Measurements from ENCODE around the gene STARD4.

The STARD4 gene

GRCh38 chr5:111512375-111513130 lies at the start of gene STARD4:
STARD4 (minus strand) TSS chr5:111512535; CDS start chr5:111507433, 5,102 bp downstream.
- DNase-seq = peak; percentile 63 to 98 (median 95)

GRCh38 chr5:111559680-111560079 lies 47.3 kb upstream of the STARD4 start:
- no peak for DNase-seq

GRCh38 chr5:111557686-111558085 lies 45.4 kb upstream of the STARD4 start:
- no peak for DNase-seq

- no peak for DNase-seq
These were observed 44.8 kb upstream of the STARD4 start for GRCh38 chr5:111557111-111557510.

GRCh38 chr5:111556501-111556900 lies 44.2 kb upstream of the STARD4 start:
- DNase-seq = no peak

- no peak for DNase-seq
These were observed 43.4 kb upstream of the STARD4 start for GRCh38 chr5:111555760-111556159.

- DNase-seq = no peak
These were observed 41.5 kb upstream of the STARD4 start for GRCh38 chr5:111553868-111554267.

GRCh38 chr5:111552896-111553295 lies 40.6 kb upstream of the STARD4 start:
- no peak for DNase-seq

- no peak for DNase-seq
These were observed 40.2 kb upstream of the STARD4 start for GRCh38 chr5:111552492-111552891.

GRCh38 chr5:111551569-111552275 lies 39.4 kb upstream of the STARD4 start:
- DNase-seq = no peak

- no peak for DNase-seq
These were observed 38.8 kb upstream of the STARD4 start for GRCh38 chr5:111551161-111551560.

GRCh38 chr5:111550282-111551020 lies 38.1 kb upstream of the STARD4 start:
- peak in 44 of 51 donors; percentile 1 to 84 (median 41) for DNase-seq

GRCh38 chr5:111548992-111549649 lies 36.8 kb upstream of the STARD4 start:
- no peak for DNase-seq

GRCh38 chr5:111548348-111548950 lies 36.1 kb upstream of the STARD4 start:
- DNase-seq = no peak

GRCh38 chr5:111545031-111545430 lies 32.7 kb upstream of the STARD4 start:
- no peak for DNase-seq

GRCh38 chr5:111537141-111538024 lies 25.0 kb upstream of the STARD4 start:
- no peak for DNase-seq

- DNase-seq = no peak
These were observed 23.7 kb upstream of the STARD4 start for GRCh38 chr5:111535879-111536549.

GRCh38 chr5:111532886-111533582 lies 20.7 kb upstream of the STARD4 start:
- DNase-seq = no peak

- peak in 11 of 51 donors; percentile 2 to 28 (median 7) for DNase-seq
These were observed 18.0 kb upstream of the STARD4 start for GRCh38 chr5:111530298-111530740.

Measured in hypothalamus (tissue), 51 donors.